ENCODE results near the gene TMEM44. TPM values are rescaled to one million over a fixed set of nuclear protein-coding genes. Genes with fewer than 3 reads are reported as not detected.
A peak's percentile ranks its signal among the peaks of the same experiment; 100 is the strongest.

TMEM44 gene
- total RNA-seq, 1 experiment from 2014 or later = 70.1 TPM

DNA sequence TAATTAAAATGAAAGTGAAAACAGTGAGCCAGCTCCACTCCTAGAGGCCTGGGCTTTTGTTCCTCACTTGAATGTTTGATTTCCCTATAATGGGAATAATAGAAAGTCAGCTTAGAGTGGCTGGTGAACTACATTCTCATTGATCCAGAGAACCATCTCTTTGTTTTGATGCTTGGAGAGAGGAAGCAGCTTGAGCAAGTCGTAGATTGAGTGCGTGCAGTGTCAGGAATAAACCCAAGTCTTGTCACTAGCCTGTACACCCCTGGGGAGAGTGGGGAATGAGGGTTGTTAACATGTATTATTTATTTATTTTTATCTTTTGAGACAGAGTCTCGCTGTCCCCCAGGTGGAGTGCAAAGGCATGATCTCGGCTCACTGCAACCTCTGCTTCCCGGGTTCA is 39.7 kb upstream of the TMEM44 start:
- no peaks in the 10 kb centered on the region for H3K27me3 ChIP-seq (ENCODE audit: control insufficient read depth, insufficient read depth, low read length)
- ATAC-seq (no peak), DNase-seq (ENCODE audit: low read depth, low spot score) (no peak)
- intact Hi-C loops (cut with micrococcal nuclease; ENCODE audit: unreplicated experiment) (no loop called here), in situ Hi-C loops (cut with HindIII; ENCODE audit: low pct_unique_long_range_greater_than_20kb, low sequenced_read_pairs) (no loop called here)
- ChIA-PET CTCF (interaction anchor here (2.3 kb wide), 1 partner anchor 10 kb away, joined by 14 read pairs; no protein-coding TSS in a partner anchor), POLR2A (interaction anchor here (0.5 to 0.6 kb wide), 2 partner anchors 276 to 588 kb away, joined by 3 read pairs; no protein-coding TSS in a partner anchor)
- peak overlapping the region; percentile 92 to 95 for H3K4me3 ChIP-seq (ENCODE audit: low read depth in 2 of 2, low read length in 2 of 2)
- H3K36me3 ChIP-seq (ENCODE audit: control insufficient read depth, insufficient read depth, low read length) = peaks cover 15% of the 10 kb centered on the region
- peaks cover 17% of the 10 kb centered on the region for H3K4me1 ChIP-seq (ENCODE audit: control insufficient read depth, insufficient read depth, low read length)
- TSS peak; percentile 99 for BruUV-seq (replicated peaks)
- peak overlapping the region; percentile 99 for H3K27ac ChIP-seq (ENCODE audit: low read length)
- no peaks in the 10 kb centered on the region for H3K9me3 ChIP-seq (ENCODE audit: control insufficient read depth, insufficient read depth, low read depth, low read length)
- TF ChIP-seq, protein P1, sequence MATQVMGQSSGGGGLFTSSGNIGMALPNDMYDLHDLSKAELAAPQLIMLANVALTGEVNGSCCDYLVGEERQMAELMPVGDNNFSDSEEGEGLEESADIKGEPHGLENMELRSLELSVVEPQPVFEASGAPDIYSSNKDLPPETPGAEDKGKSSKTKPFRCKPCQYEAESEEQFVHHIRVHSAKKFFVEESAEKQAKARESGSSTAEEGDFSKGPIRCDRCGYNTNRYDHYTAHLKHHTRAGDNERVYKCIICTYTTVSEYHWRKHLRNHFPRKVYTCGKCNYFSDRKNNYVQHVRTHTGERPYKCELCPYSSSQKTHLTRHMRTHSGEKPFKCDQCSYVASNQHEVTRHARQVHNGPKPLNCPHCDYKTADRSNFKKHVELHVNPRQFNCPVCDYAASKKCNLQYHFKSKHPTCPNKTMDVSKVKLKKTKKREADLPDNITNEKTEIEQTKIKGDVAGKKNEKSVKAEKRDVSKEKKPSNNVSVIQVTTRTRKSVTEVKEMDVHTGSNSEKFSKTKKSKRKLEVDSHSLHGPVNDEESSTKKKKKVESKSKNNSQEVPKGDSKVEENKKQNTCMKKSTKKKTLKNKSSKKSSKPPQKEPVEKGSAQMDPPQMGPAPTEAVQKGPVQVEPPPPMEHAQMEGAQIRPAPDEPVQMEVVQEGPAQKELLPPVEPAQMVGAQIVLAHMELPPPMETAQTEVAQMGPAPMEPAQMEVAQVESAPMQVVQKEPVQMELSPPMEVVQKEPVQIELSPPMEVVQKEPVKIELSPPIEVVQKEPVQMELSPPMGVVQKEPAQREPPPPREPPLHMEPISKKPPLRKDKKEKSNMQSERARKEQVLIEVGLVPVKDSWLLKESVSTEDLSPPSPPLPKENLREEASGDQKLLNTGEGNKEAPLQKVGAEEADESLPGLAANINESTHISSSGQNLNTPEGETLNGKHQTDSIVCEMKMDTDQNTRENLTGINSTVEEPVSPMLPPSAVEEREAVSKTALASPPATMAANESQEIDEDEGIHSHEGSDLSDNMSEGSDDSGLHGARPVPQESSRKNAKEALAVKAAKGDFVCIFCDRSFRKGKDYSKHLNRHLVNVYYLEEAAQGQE (IDR thresholded peaks at IDR 0.05; ENCODE audit: insufficient read depth in 1 of 2, low read depth in 2 of 2, low read length in 1 of 2) = no peak
- TF ChIP-seq SIN3A (IDR thresholded peaks at IDR 0.05; ENCODE audit: borderline replicate concordance, insufficient read depth, low read depth, low read length) (no peak), TCF7L2 (IDR thresholded peaks at IDR 0.05; ENCODE audit: low read depth, low read length) (no peak)
- TF ChIP-seq, protein P2, sequence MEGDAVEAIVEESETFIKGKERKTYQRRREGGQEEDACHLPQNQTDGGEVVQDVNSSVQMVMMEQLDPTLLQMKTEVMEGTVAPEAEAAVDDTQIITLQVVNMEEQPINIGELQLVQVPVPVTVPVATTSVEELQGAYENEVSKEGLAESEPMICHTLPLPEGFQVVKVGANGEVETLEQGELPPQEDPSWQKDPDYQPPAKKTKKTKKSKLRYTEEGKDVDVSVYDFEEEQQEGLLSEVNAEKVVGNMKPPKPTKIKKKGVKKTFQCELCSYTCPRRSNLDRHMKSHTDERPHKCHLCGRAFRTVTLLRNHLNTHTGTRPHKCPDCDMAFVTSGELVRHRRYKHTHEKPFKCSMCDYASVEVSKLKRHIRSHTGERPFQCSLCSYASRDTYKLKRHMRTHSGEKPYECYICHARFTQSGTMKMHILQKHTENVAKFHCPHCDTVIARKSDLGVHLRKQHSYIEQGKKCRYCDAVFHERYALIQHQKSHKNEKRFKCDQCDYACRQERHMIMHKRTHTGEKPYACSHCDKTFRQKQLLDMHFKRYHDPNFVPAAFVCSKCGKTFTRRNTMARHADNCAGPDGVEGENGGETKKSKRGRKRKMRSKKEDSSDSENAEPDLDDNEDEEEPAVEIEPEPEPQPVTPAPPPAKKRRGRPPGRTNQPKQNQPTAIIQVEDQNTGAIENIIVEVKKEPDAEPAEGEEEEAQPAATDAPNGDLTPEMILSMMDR (IDR thresholded peaks at IDR 0.05) = no peak

DNA sequence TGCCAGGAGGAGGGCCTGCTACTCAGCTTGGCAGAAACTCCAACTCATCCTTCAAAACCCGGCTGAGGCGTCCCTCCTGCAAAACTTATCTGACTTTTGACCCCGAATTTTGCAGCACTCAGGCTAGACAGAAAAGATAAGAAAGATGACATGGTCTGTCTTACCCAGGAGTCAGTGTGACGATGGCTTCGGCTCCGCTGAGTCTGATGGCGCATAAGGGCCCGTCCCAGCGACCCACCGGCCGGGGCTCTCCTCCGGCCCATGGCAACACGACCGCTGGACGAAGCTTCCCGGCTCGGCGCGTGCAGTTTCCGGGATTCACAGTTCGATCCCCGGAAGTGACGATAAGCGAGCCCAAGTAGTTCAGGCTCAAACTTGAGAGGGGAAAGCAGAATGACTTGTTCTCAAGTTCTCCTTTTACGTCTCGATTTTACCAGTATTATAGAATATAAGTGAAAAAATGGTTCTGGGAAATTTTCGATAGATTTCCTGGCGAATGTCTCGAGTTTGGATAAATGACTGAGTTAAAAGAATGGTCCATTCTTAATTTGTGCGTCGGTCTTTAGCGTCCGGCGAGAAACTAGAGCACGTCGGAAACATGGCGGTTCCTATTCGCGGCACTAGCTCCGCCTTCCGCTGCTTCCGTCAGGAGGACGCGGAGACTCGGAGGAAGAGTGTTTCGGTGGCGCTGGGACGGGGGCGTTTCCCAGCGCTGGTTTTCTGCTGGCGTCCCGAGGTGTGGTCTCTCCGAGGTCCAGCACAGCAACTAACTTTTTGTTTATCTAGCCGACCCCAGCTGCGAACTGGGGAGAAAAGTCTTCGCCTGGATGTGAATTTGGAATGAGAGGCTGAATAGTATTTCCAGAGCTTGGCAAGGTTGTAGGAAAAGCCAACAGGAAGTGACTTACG is 38.9 kb upstream of the TMEM44 start, which contains the start of gene LSG1:
LSG1 (minus strand) TSS at position 292 of the 909 bp plus-strand sequence; CDS start at position 263, 29 bp downstream.
- in situ Hi-C loops (cut with HindIII; ENCODE audit: low pct_unique_long_range_greater_than_20kb, low sequenced_read_pairs) = no loop called here
- peak; percentile 97 for ATAC-seq

More for the DNA sequence above, 38.9 kb upstream of the TMEM44 start, which contains the start of gene LSG1:
- no TSS peak for BruUV-seq (replicated peaks)
- CTCF ChIA-PET = interaction anchor here (0.6 to 2.3 kb wide), 7 partner anchors 11 to 599 kb away, joined by 3 to 14 read pairs (median 3); partner anchors contain the start of gene XXYLT1
- Histone ChIP-seq H3K27ac (ENCODE audit: low read length) (peak within 1 kb of the TSS; percentile 99), H3K27me3 (ENCODE audit: control insufficient read depth, insufficient read depth, low read length) (no peaks in the 10 kb centered on the region), H3K4me3 (ENCODE audit: low read depth in 2 of 2, low read length in 2 of 2) (peak within 1 kb of the TSS; percentile 92 to 95), H3K36me3 (ENCODE audit: control insufficient read depth, insufficient read depth, low read length) (peaks cover 15% of the 10 kb centered on the region), H3K9me3 (ENCODE audit: control insufficient read depth, insufficient read depth, low read depth, low read length) (no peaks in the 10 kb centered on the region), H3K4me1 (ENCODE audit: control insufficient read depth, insufficient read depth, low read length) (peaks cover 17% of the 10 kb centered on the region)
- TF ChIP-seq, protein P2 (IDR thresholded peaks at IDR 0.05) = no peak
- TF ChIP-seq SIN3A (IDR thresholded peaks at IDR 0.05; ENCODE audit: borderline replicate concordance, insufficient read depth, low read depth, low read length) (peak; percentile 65), POLR2AphosphoS5 (IDR thresholded peaks at IDR 0.05; ENCODE audit: low read depth, low read length) (peak; percentile 81), TCF7L2 (IDR thresholded peaks at IDR 0.05; ENCODE audit: low read depth, low read length) (peak; percentile 67)
- TF ChIP-seq, protein P1 (IDR thresholded peaks at IDR 0.05; ENCODE audit: insufficient read depth in 1 of 2, low read depth in 2 of 2, low read length in 1 of 2) = 0 out of 4 replicates have a peak, but pooled peaks have one; percentile 22 to 51
- POLR2A ChIA-PET = interaction anchor here (0.5 to 1.2 kb wide), 3 partner anchors 276 to 589 kb away, joined by 3 to 9 read pairs (median 3); no protein-coding TSS in a partner anchor
- intact Hi-C loops (cut with micrococcal nuclease; ENCODE audit: unreplicated experiment) = no loop called here
- DNase-seq (ENCODE audit: low read depth, low spot score) = peak; percentile 92
